GM21390 (cell line): Measurements from ENCODE around the gene GRHL3.

Experiments used
- ATAC-seq: cut with Tn5 transposase; IDR thresholded peaks from one replicate; pipeline ENCODE4 v1.9.1; 2021; ENCODE audit not compliant: unreplicated experiment

Gene GRHL3

GRCh38 chr1:24391882-24392603, 72.9 kb downstream of the GRHL3 start:
- peak; percentile 68 for ATAC-seq

GRCh38 chr1:24392604-24392946, 73.4 kb downstream of the GRHL3 start:
- no peak for ATAC-seq

- no peak for ATAC-seq
These were observed 74.0 kb downstream of the GRHL3 start for GRCh38 chr1:24392982-24393650.

- no peak for ATAC-seq
These were observed 74.7 kb downstream of the GRHL3 start for GRCh38 chr1:24393892-24394291.

GRCh38 chr1:24400065-24400464, 80.9 kb downstream of the GRHL3 start:
- no peak for ATAC-seq

GRCh38 chr1:24403806-24404205, 84.6 kb downstream of the GRHL3 start:
- ATAC-seq = no peak
